ENCODE data around the gene MACC1.
A peak's percentile ranks its signal among the peaks of the same experiment; 100 is the strongest.
"Not testable (repeated sequence)": the region's sequence is repeated elsewhere in the genome, so short reads cannot be mapped to it uniquely, and the experiment has no call there.

Gene MACC1

DNA sequence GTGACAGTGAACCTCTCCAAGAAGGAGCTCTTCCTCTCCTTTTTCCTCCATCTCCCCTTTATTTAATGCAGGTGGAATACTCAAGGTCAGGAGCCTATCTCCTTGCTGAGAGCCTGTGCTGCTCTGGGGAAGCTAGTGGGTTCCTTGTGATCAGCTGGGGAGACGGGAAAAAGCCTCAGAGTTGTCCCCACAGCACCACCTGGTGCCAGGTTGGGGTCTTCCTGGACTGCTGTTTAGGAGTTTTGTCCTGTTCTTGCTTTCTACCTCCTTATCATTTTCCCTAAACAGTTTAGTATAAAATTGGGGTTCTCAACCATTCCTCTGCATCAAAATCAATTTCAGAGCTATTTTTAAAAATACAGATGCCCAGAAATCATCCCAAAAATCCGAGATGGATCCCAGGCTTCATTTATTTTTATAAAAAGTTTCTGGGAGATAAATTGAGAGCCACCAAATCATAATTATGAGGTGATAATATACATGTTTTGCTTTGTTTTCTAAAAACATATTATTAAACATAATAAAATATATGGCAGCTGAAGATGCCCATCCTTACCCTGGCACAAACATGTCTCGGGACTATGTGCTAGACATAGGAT lies 44.3 kb downstream of the MACC1 start:
- DNase-seq = peak; percentile 59 to 76

DNA sequence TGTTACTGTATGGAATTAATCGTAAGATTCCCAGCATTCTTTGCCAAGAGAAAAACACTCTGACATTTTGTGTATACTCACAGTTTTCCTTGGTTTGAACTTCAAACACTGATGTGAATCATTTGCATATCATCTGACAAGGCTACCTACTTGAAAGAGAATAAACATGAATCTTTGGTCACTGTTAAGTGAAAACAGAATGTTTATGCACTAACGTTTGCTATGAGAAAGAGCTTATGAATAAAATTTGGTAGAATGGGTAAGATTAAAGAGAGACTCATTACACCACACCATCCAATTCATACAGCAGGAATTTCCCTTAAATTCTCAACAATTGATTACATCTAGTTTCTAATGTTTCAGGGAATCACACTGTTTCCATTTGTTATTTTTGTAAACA lies 46.6 kb downstream of the MACC1 start:
- DNase-seq = no peak

DNA sequence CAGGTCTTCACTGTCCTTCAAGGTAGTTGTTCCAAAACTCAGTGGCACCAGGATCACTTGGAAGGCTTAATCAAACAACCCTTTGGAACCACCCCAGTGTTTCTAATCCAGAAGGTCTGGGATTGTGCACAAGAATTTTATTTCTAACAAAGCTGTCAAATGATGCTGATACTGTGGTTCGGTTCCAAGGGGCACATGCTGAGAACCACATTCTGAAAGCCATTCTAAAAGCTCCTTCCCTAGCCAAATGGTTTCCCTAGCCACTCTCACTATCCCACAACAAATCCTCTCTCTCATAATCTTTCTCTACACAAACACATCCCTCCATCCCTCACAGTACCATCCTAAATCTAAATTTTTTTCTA lies 52.1 kb downstream of the MACC1 start:
- no peak for DNase-seq

DNA sequence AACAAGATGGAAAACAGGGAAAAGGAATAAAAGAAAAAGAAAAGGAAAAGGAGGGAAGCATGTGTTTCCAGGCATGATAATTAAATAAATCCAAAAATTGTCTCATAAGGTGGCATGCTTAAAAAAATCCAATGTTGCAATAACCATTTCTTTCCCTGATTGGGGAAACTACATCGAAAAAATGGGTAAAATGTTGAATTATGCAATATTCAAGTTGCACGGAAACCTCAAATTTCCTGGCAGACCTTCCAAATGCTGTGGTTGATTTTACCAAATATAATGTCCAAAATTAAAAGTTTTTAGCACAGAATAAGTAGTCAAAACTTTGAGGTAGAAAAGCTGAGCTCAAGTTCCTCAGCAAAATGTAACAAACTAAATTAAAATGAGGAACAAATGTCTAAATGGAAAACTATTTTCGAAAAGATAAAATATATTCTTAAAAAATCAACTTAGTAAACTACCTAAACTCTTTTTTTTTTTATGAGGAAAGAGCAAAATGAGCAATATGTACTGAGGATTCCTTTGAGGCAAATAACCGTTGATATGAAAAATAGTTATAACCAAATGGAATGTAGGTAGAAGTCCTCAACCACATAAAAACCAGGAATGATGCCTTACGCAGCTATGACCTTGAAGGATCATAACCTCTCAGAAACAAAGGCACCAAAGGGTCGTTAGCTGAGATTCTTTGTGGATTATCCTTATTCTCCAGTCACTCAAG lies 52.6 kb downstream of the MACC1 start:
- DNase-seq = no peak

GRCh38 chr7:20162665-20163064 lies 54.5 kb downstream of the MACC1 start:
- no peak for DNase-seq

GRCh38 chr7:20159226-20159747 lies 57.9 kb downstream of the MACC1 start:
- no peak for DNase-seq

GRCh38 chr7:20158684-20159083 lies 58.5 kb downstream of the MACC1 start:
- no peak for DNase-seq

- DNase-seq = no peak
Observed at GRCh38 chr7:20157456-20157855, 59.7 kb downstream of the MACC1 start.

DNA sequence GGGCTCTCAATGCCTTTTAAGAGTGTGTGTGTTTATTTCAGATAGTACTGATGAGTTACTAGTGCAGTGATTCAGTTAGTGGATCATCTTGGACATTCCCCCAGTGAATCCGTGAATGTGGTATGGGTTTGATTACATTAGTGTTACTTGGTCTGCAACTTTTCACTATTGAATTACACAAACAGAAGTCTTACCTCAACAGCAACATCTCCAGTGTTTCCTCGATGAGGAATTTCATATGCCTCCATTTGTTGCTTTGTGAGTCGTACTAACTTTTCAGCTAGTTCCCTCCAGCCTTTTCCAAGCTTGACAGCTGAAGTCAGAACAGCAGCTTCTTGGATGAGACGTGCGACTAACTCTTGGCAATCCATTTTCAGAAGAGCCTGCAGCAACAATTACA lies 63.2 kb downstream of the MACC1 start:
- DNase-seq = no peak

DNA sequence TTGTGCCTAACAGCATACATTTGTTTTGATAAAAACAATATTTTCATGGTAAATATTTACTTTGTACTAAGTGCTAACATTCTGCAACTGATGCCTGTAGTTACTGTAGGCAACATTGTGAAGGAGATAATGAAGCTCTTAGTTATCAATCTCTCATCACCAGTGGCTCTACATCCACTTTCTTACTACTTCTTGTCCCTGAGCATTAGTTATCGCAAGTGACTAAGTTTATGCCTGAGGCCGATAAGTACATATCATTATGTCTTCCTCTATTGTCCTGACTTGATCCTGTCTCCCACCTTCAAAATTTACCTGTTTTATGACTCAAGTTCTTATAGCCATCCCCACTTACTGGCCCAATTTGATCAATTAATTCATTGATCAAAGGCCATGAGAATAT lies 63.6 kb downstream of the MACC1 start:
- no peak for DNase-seq

DNA sequence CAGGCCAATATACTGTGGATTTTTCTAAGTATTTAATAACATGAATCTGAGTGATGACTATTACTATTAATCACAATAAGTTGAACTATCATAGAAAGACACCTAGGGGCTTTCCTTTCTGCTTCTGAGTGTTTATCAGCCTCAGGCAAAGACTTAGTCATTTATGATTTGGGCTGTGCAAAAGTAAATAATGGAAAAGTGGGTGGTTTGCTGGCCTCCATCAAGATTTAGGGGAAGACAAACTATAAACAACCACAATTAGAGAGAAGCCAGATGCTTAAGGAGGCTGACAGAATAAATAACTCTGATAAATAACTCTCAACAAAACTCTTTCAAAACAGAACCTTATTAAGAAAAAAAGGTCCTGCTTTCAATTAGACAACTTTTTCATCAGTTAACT lies 64.7 kb downstream of the MACC1 start:
- DNase-seq = no peak

GRCh38 chr7:20151708-20152456 lies 65.3 kb downstream of the MACC1 start:
- DNase-seq = no peak

- DNase-seq = no peak
Observed at GRCh38 chr7:20146451-20146850, 70.7 kb downstream of the MACC1 start.

GRCh38 chr7:20144801-20145200 lies 72.4 kb downstream of the MACC1 start:
- DNase-seq = no peak

GRCh38 chr7:20141666-20142065 lies 75.5 kb downstream of the MACC1 start:
- DNase-seq = peak; percentile 90 to 96

- no peak for DNase-seq
Observed at GRCh38 chr7:20141002-20141345, 76.2 kb downstream of the MACC1 start.

DNA sequence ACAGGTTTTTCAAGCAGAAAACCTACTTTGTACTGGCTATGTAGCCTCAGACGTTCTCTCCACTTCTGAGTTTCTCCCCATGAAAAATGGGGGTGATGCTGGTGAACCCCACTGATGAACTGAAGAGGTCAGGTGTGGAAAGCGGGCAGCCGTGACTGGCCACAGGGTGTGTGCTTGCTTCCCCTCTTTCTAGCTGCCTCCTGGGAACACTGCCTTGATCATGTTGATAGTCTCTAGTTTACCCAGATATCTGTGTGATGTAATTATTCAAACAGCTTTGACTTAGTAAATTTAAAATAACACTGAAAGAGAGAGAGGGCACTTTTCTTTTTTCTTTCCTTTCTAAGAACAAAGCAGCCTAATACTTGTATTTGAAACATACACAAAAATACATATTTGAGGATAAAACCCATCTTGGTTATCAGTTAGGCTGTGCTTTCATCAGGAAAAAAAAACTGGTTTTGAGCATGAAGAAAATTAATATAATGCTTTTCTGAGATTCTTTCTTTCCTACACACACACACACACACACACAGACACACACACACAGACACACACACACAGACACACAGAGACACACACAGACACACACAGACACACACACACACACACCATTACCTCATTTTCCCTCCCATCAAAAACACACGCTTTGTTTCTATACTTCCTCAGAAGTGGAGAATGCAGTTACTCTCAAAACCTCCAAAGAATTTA lies 76.7 kb downstream of the MACC1 start:
- no peak for DNase-seq

GRCh38 chr7:20136647-20137046 lies 80.5 kb downstream of the MACC1 start:
- DNase-seq = no peak

- DNase-seq = no peak
Observed at GRCh38 chr7:20133803-20134202, 83.4 kb downstream of the MACC1 start.

GRCh38 chr7:20132585-20132984 lies 84.6 kb downstream of the MACC1 start:
- DNase-seq = no peak

GRCh38 chr7:20131776-20132175 lies 85.4 kb downstream of the MACC1 start:
- DNase-seq = no peak

DNA sequence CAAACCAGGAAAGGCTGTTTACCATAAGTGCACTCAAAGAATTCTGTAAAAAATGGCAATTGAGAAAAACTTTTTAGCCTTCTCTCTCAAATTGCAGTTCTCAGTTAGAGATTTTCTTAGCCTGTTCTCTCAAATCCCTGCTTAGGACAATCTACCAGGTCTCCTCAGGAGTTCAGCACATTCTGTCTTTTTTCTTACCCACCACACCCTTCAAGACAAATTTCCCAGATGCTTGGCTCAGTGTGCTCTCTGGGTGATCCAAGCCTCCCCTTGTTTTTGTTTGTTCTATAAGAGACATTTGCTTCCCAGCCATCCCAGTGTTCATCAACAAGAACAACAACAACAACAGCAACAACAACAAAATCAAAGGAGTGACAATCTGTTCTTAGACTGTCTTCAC lies 87.3 kb downstream of the MACC1 start:
- no peak for DNase-seq

DNA sequence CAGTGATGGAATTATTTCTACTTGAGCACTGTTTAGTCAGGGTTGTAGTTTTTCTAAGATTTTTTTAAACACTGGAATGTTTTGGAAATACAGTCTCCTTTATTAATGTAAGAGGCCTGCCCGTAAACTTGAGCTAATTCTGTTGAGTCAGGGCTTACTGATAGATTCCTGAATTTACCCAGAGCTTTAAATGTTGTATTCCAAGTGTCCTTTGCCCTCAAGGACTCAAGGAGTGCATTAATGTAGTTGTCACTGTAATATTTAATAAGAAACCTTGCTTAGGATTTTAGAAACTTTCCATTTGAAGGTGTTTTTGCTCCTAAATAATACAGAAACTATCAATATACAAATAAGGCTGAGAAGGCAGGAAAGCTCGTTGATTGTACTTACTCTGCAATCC lies 89.2 kb downstream of the MACC1 start:
- DNase-seq = no peak

DNA sequence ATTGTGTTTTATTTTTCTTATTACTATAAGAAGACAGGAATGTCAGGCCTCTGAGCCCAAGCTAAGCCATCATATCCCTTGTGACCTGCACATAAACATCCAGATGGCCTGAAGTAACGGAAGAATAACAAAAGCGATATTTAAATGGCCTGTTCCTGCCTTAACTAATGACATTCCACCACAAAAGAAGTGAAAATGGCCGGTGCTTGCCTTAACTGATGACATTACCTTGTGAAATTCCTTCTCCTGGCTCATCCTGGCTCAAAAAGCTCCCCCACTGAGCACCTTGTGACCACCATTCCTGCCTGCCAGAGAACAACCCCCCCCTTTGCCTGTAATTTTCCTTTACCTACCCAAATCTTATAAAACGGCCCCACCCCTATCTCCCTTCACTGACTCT lies 91.1 kb downstream of the MACC1 start:
- not testable (repeated sequence) for DNase-seq
